HCT116 (cell line): ENCODE results near the gene TGFBR1.

Experiments
- CEBPB ChIP-seq: IDR thresholded peaks from 2 replicates; pipeline ENCODE4 v1.6.1; 2012; ENCODE audit warnings: low read depth
- CTCF ChIP-seq, 3 experiments: fragments of 200-600 bp in 1 of 3; sonication (generic) in 1 of 3; IDR thresholded peaks in 2 of 3; conservative IDR thresholded peaks in 1 of 3; 2 replicates each; pipeline ENCODE4 v1.5.1; 2012 to 2017; ENCODE audit warnings: low read depth in 2 of 3, low read length in 2 of 3, antibody characterized with exemption in 1 of 3, borderline replicate concordance in 1 of 3, control low read depth in 1 of 3, mild to moderate bottlenecking in 1 of 3, mixed read lengths in 1 of 3, mixed run types in 1 of 3, moderate library complexity in 1 of 3; ENCODE audit not compliant: insufficient read depth in 1 of 3
- EGR1 ChIP-seq: IDR thresholded peaks from 2 replicates; pipeline ENCODE4 v1.6.1; 2012; ENCODE audit warnings: low read depth
- EZH2 ChIP-seq: fragments of 200-600 bp; sonication (generic); IDR thresholded peaks from 2 replicates; pipeline ENCODE4 v1.6.1; 2017; ENCODE audit warnings: antibody characterized with exemption, mixed run types
- EZH2phosphoT487 ChIP-seq: fragments of 200-600 bp; IDR thresholded peaks from 2 replicates; pipeline ENCODE4 v1.6.1; 2018; ENCODE audit warnings: antibody characterized with exemption, borderline replicate concordance
- POLR2AphosphoS5 ChIP-seq: IDR thresholded peaks from 2 replicates; pipeline ENCODE4 v1.6.1; 2011; ENCODE audit warnings: mild to moderate bottlenecking, low read depth, low read length, moderate library complexity
- REST ChIP-seq: IDR thresholded peaks from 2 replicates; pipeline ENCODE4 v1.6.1; 2012; ENCODE audit warnings: low read depth
- ZFX ChIP-seq: fragments of 450-650 bp; IDR thresholded peaks from 2 replicates; pipeline ENCODE4 v1.6.1; 2017

- TF ChIP-seq CTCF (IDR thresholded peaks at IDR 0.05 in 2 of 3, conservative IDR thresholded peaks at IDR 0.05 in 1 of 3; ENCODE audit: borderline replicate concordance in 1 of 3, insufficient read depth in 1 of 3, low read depth in 2 of 3, low read length in 2 of 3) (no peak), POLR2AphosphoS5 (no peak), EZH2 (no peak), ZFX (no peak), CEBPB (no peak), REST (no peak), EGR1 (no peak), EZH2phosphoT487 (no peak)
Observed at GRCh38 chr9:99130069-99130468, 25.2 kb downstream of the TGFBR1 start.
